Measurements from ENCODE around the gene MAD1L1.
"Not testable (repeated sequence)": the region's sequence is repeated elsewhere in the genome, so short reads cannot be mapped to it uniquely, and the experiment has no call there.

GRCh38 chr7:1838544-1838872 is 394.2 kb downstream of the MAD1L1 start:
- TF ChIP-seq, protein P1, sequence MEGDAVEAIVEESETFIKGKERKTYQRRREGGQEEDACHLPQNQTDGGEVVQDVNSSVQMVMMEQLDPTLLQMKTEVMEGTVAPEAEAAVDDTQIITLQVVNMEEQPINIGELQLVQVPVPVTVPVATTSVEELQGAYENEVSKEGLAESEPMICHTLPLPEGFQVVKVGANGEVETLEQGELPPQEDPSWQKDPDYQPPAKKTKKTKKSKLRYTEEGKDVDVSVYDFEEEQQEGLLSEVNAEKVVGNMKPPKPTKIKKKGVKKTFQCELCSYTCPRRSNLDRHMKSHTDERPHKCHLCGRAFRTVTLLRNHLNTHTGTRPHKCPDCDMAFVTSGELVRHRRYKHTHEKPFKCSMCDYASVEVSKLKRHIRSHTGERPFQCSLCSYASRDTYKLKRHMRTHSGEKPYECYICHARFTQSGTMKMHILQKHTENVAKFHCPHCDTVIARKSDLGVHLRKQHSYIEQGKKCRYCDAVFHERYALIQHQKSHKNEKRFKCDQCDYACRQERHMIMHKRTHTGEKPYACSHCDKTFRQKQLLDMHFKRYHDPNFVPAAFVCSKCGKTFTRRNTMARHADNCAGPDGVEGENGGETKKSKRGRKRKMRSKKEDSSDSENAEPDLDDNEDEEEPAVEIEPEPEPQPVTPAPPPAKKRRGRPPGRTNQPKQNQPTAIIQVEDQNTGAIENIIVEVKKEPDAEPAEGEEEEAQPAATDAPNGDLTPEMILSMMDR (conservative IDR thresholded peaks at IDR 0.05; ENCODE audit: low read depth, low read length), result not testable (repeated sequence)
- TF ChIP-seq EZH2 (IDR thresholded peaks at IDR 0.05; ENCODE audit: borderline replicate concordance, low read depth, low read length, poor library complexity, severe bottlenecking), result not testable (repeated sequence)
